Activated CD4-positive, alpha-beta T cell treated with anti-CD3 and anti-CD28 coated beads for 36 hours (primary cell): ENCODE measurements around the gene CGB2. TPM values are rescaled to one million over a fixed set of nuclear protein-coding genes. Genes with fewer than 3 reads are reported as not detected.
"Not testable (repeated sequence)": the region's sequence is repeated elsewhere in the genome, so short reads cannot be mapped to it uniquely, and the experiment has no call there.

Experiments
- ATAC-seq: fragments of 200-7000 bp; cut with Tn5 transposase; one replicate; pipeline ENCODE4 v1.10.0; 2021; ENCODE audit warnings: mild to moderate bottlenecking, moderate library complexity
- CTCF ChIA-PET: fragments of 350-600 bp; sonication (Branson Sonifier 250); formaldehyde crosslinking; loops from one replicate; lab custom pipeline; 2021; ENCODE audit warnings: antibody characterized with exemption; lab: Charles Lee
- POLR2A ChIA-PET: fragments of 350-600 bp; sonication (Branson Sonifier 250); formaldehyde crosslinking; loops from one replicate; lab custom pipeline; 2021; ENCODE audit warnings: antibody characterized with exemption, inconsistent platforms; lab: Charles Lee
- DNase-seq: peaks from one replicate; pipeline ENCODE4 v3.0.0-alpha.2; 2020
- H3K27ac Mint-ChIP-seq: one replicate; pipeline ENCODE4 v1.8.0; 2021; ENCODE audit warnings: mixed read lengths
- H3K27me3 Mint-ChIP-seq: one replicate; pipeline ENCODE4 v1.8.0; 2021; ENCODE audit warnings: mixed read lengths
- H3K36me3 Mint-ChIP-seq: one replicate; pipeline ENCODE4 v1.8.0; 2021; ENCODE audit warnings: low read depth, mixed read lengths
- H3K4me1 Mint-ChIP-seq: one replicate; pipeline ENCODE4 v1.8.0; 2021; ENCODE audit warnings: mixed read lengths
- H3K4me3 Mint-ChIP-seq: one replicate; pipeline ENCODE4 v1.8.0; 2021; ENCODE audit warnings: mild to moderate bottlenecking, moderate library complexity, mixed read lengths
- H3K9me3 Mint-ChIP-seq: one replicate; pipeline ENCODE4 v1.8.0; 2021; ENCODE audit warnings: low read depth, mixed read lengths
- intact Hi-C, 2 experiments: fragments of 100-400 bp; cut with DNase I in 1 of 2; cut with micrococcal nuclease in 1 of 2; formaldehyde crosslinking; loops; one replicate each; pipeline versions ENCODE4 v1.14.2 to v1.15.1; 2022 to 2024; cut with DNase I, micrococcal nuclease
- microRNA-seq: library from miRNA; unstranded; fragments of <30 nt; microRNA quantifications from one replicate; pipeline ENCODE4 v1.2.0, GENCODE V29; 2021; ENCODE audit warnings: borderline replicate concordance
- total RNA-seq, 2 experiments: library from RNA; stranded (reverse); gene quantifications; one replicate each; pipeline ENCODE4 v1.2.3, GENCODE V29; 2021

Gene CGB2
- total RNA-seq, 2 experiments from 2014 or later, result 0.43 TPM; not detected in 1

- no peaks in the 10 kb centered on the region for H3K9me3 Mint-ChIP-seq
- H3K4me3 Mint-ChIP-seq, result no peak overlapping the region
- DNase-seq, result no peak
- intact Hi-C loops, result no loop called here
- H3K27ac Mint-ChIP-seq, result no peak overlapping the region
- H3K27me3 Mint-ChIP-seq, result peaks cover 59% of the 10 kb centered on the region
- ChIA-PET POLR2A (no interaction called here), CTCF (no interaction called here)
- no peaks in the 10 kb centered on the region for H3K4me1 Mint-ChIP-seq
- ATAC-seq, result no peak
- no peaks in the 10 kb centered on the region for H3K36me3 Mint-ChIP-seq
Measured at GRCh38 chr19:49067554-49067953, 35.9 kb downstream of the CGB2 start.

DNA sequence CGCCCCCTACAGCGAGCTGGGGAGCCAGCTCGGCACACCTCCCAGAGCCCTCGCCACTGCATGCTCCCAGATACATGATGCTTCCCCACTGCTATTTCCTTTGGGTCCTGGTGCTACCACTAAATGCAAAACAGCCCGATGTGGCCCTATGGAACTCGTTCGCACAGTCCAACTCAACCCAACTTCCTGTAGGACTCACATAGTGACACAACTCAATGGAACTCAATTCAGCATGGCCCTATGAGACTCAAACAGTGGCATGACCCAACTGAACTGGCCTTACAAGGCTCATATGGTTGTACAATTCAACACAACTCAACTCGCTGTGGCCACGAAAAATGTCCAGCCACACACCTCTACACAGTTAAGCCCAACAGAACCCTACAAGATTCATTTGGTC lies 37.3 kb downstream of the CGB2 start:
- H3K36me3 Mint-ChIP-seq, result no peaks in the 10 kb centered on the region

DNA sequence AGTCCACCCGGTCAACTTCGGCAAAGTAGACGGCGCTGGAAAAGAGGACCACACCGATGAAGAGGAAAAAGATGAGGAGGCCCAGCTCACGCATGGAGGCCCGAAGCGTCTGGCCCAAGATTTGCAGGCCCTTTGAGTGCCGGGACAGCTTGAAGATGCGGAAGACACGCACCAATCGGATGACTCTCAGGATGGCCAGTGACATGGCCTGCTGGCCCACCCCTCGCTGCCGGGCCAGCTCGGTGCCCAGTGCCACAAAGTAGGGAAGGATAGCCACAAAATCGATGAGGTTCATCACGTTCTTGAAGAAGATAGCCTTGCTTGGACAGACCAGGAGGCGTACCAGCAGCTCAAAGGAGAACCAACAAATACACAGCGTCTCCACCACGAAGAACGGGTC lies 38.7 kb downstream of the CGB2 start:
- POLR2A ChIA-PET, result no interaction called here
- CTCF ChIA-PET, result interaction anchor here (0.9 to 1.7 kb wide), 3 partner anchors 10 to 73 kb away, joined by 3 to 8 read pairs (median 5); no protein-coding TSS in a partner anchor
- no peak for ATAC-seq

More for the DNA sequence above, 37.3 kb downstream of the CGB2 start:
- no peak for ATAC-seq
- CTCF ChIA-PET, result interaction anchor here (0.7 to 1.7 kb wide), 2 partner anchors 8 to 37 kb away, joined by 3 to 8 read pairs; no protein-coding TSS in a partner anchor
- no peak overlapping the region for H3K27ac Mint-ChIP-seq
- peaks cover 68% of the 10 kb centered on the region for H3K27me3 Mint-ChIP-seq
- no peak overlapping the region for H3K4me3 Mint-ChIP-seq
- H3K4me1 Mint-ChIP-seq, result peaks cover 7% of the 10 kb centered on the region
- intact Hi-C loops, result no loop called here
- DNase-seq, result no peak
- POLR2A ChIA-PET, result no interaction called here
- no peaks in the 10 kb centered on the region for H3K9me3 Mint-ChIP-seq

GRCh38 chr19:49071860-49072547 lies 40.3 kb downstream of the CGB2 start:
- Mint-ChIP-seq H3K27ac (no peak overlapping the region), H3K36me3 (no peaks in the 10 kb centered on the region), H3K27me3 (peaks cover 58% of the 10 kb centered on the region), H3K4me3 (no peak overlapping the region), H3K9me3 (no peaks in the 10 kb centered on the region), H3K4me1 (peaks cover 7% of the 10 kb centered on the region)
- no peak for ATAC-seq
- peak; percentile 49 for DNase-seq
- intact Hi-C loops, result no loop called here
- ChIA-PET CTCF (no interaction called here), POLR2A (no interaction called here)

More for the DNA sequence above, 38.7 kb downstream of the CGB2 start:
- intact Hi-C loops, result no loop called here
- H3K9me3 Mint-ChIP-seq, result no peaks in the 10 kb centered on the region
- no peak for DNase-seq
- no peak overlapping the region for H3K4me3 Mint-ChIP-seq
- H3K27ac Mint-ChIP-seq, result no peak overlapping the region
- H3K4me1 Mint-ChIP-seq, result peaks cover 7% of the 10 kb centered on the region
- peaks cover 67% of the 10 kb centered on the region for H3K27me3 Mint-ChIP-seq
- H3K36me3 Mint-ChIP-seq, result no peaks in the 10 kb centered on the region

DNA sequence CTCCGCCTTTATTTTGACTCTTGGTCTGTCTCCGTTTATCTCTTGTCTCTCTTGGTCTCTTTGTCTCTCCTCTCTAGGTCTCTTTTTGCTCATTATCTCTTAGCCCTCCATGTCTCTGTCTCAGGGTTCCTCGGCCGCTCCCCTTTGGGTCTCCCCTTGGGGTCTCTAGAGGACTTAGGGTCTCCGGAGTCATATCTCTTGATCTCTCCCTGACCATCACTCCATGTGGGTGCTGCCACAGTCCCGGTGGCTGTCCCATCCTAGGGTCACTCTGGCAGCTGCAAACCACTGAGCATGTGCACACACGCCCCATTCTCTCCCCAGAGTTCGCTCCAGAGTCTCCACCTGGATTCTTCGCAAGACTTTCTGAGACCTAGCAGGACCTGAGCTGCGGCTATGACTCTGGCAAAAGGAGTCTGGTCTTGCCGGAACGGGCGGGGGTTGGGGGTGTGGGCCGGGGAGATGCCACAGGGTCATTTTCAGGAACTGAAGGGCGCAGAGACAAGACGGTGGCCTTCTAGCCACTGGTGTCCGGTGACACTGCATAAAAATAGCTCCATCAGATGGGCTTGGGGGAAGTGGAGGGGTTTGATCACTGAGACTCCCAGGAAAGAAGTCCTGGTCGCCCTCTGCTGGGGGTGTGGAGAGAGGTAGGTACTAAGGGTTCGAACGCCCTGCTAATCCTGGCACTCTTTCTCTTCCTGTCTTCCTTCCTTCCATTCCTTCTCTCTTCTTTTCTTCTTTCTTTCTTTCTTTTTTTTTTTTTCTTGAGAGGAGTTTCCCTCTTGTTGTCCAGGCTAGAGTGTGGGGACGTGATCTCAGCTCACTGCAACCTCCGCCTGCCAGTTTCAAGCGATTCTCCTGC lies 42.1 kb downstream of the CGB2 start:
- no peak overlapping the region for H3K27ac Mint-ChIP-seq
- peak; percentile 49 for DNase-seq
- H3K4me1 Mint-ChIP-seq, result peaks cover 7% of the 10 kb centered on the region
- POLR2A ChIA-PET, result no interaction called here
- CTCF ChIA-PET, result interaction anchor here (0.6 to 1.4 kb wide), 4 partner anchors 9 to 103 kb away, joined by 3 to 4 read pairs (median 3); no protein-coding TSS in a partner anchor
- H3K36me3 Mint-ChIP-seq, result no peaks in the 10 kb centered on the region
- ATAC-seq, result no peak
- no peak overlapping the region for H3K4me3 Mint-ChIP-seq
- peaks cover 50% of the 10 kb centered on the region for H3K27me3 Mint-ChIP-seq
- H3K9me3 Mint-ChIP-seq, result no peaks in the 10 kb centered on the region
- intact Hi-C loops, result loop anchor here in 1 of 2 experiments (2.0 kb wide), 1 partner anchor 73 kb away; no protein-coding TSS in a partner anchor

- intact Hi-C loops, result loop anchor here in 1 of 2 experiments (1.0 to 2.0 kb wide), 2 partner anchors 28 to 72 kb away; no protein-coding TSS in a partner anchor
- H3K27ac Mint-ChIP-seq, H3K4me3 Mint-ChIP-seq, H3K9me3 Mint-ChIP-seq, H3K4me1 Mint-ChIP-seq, H3K36me3 Mint-ChIP-seq, ATAC-seq, POLR2A ChIA-PET: not testable (repeated sequence)
- DNase-seq, result peak; percentile 52
- CTCF ChIA-PET, result interaction anchor here (0.7 to 1.4 kb wide), 3 partner anchors 14 to 23 kb away, joined by 3 to 5 read pairs (median 3); partner anchors contain the start of gene CGB7
- peaks cover 40% of the 10 kb centered on the region for H3K27me3 Mint-ChIP-seq
Measured at GRCh38 chr19:49074869-49075268, 43.2 kb downstream of the CGB2 start.

GRCh38 chr19:49080392-49080791 lies 48.7 kb downstream of the CGB2 start:
- H3K27me3 Mint-ChIP-seq, result peaks cover 7% of the 10 kb centered on the region
- intact Hi-C loops, result no loop called here
- peaks cover 7% of the 10 kb centered on the region for H3K4me1 Mint-ChIP-seq
- no peak for DNase-seq
- ChIA-PET CTCF (interaction anchor here (0.6 kb wide), 2 partner anchors 16 to 83 kb away, joined by 3 to 4 read pairs; no protein-coding TSS in a partner anchor), POLR2A (no interaction called here)
- no peaks in the 10 kb centered on the region for H3K9me3 Mint-ChIP-seq
- no peaks in the 10 kb centered on the region for H3K36me3 Mint-ChIP-seq
- no peak overlapping the region for H3K27ac Mint-ChIP-seq
- no peak for ATAC-seq
- H3K4me3 Mint-ChIP-seq, result no peak overlapping the region

GRCh38 chr19:49081273-49081672 lies 49.6 kb downstream of the CGB2 start:
- CTCF ChIA-PET, result interaction anchor here (1.3 kb wide), 1 partner anchor 17 kb away, joined by 4 read pairs; no protein-coding TSS in a partner anchor
- H3K9me3 Mint-ChIP-seq, result no peaks in the 10 kb centered on the region
- no peak overlapping the region for H3K4me3 Mint-ChIP-seq
- H3K27me3 Mint-ChIP-seq, result peaks cover 4% of the 10 kb centered on the region
- H3K36me3 Mint-ChIP-seq, result peaks cover 6% of the 10 kb centered on the region
- H3K4me1 Mint-ChIP-seq, result peaks cover 10% of the 10 kb centered on the region
- intact Hi-C loops, result no loop called here
- DNase-seq (no peak), ATAC-seq (no peak)
- POLR2A ChIA-PET, result no interaction called here
- no peak overlapping the region for H3K27ac Mint-ChIP-seq

Small RNA genes lying within 50 kb of the gene (microRNA-seq; reads per million reads assigned to microRNA genes)
- gene MIR6798, result not detected

Other genes with a start within 250 kb of the CGB2 start
- 10 to 100 TPM; 65.9 to 70.3 TPM for gene BCAT2, start 220.9 kb upstream of the CGB2 start, total RNA-seq
- gene HSD17B14, start 195.4 kb upstream of the CGB2 start, total RNA-seq, result under 1 TPM; 0.21 to 0.83 TPM
- gene PLEKHA4, start 163.3 kb upstream of the CGB2 start, total RNA-seq, result 10 to 100 TPM in 1 of 2 experiments, 1 to 10 TPM in 1; 7.0 to 10.9 TPM
- gene PPP1R15A, start 159.5 kb upstream of the CGB2 start, total RNA-seq, result 10 to 100 TPM; 51.6 to 62.4 TPM
- under 1 TPM; 0.37 to 0.87 TPM for gene TULP2, start 133.1 kb upstream of the CGB2 start, total RNA-seq
- 100 to 1,000 TPM; 115 to 118 TPM for gene NUCB1, start 131.6 kb upstream of the CGB2 start, total RNA-seq
- 1 to 10 TPM; 1.4 to 2.4 TPM for gene DHDH, start 98.2 kb upstream of the CGB2 start, total RNA-seq
- gene BAX, start 77.0 kb upstream of the CGB2 start, total RNA-seq, result 100 to 1,000 TPM; 128 to 143 TPM
- gene FTL, start 66.6 kb upstream of the CGB2 start, total RNA-seq, result 1,000 to 10,000 TPM in 1 of 2 experiments, 100 to 1,000 TPM in 1; 809 to 1,111 TPM
- gene GYS1, start 38.6 kb upstream of the CGB2 start, total RNA-seq, result 100 to 1,000 TPM in 1 of 2 experiments, 10 to 100 TPM in 1; 80.2 to 102 TPM
- 100 to 1,000 TPM; 155 to 178 TPM for gene RUVBL2, start 38.0 kb upstream of the CGB2 start, total RNA-seq
- gene LHB, start 14.8 kb upstream of the CGB2 start, total RNA-seq, result under 1 TPM; 0.39 to 0.51 TPM
- gene CGB3, start 7.6 kb upstream of the CGB2 start, total RNA-seq, result not detected
- gene CGB1, start 5.0 kb downstream of the CGB2 start, total RNA-seq, result not detected
- gene CGB5, start 12.0 kb downstream of the CGB2 start, total RNA-seq, result not detected
- not detected for gene CGB8, start 17.2 kb downstream of the CGB2 start, total RNA-seq
- gene CGB7, start 25.9 kb downstream of the CGB2 start, total RNA-seq, result under 1 TPM in 1 of 2 experiments, not detected in 1; 0.40 TPM
- gene NTF4, start 32.9 kb downstream of the CGB2 start, total RNA-seq, result not detected
- gene KCNA7, start 40.8 kb downstream of the CGB2 start, total RNA-seq, result not detected
- gene SNRNP70, start 53.6 kb downstream of the CGB2 start, total RNA-seq, result 100 to 1,000 TPM; 225 to 306 TPM
- gene LIN7B, start 82.5 kb downstream of the CGB2 start, total RNA-seq, result 1 to 10 TPM; 3.5 to 4.3 TPM
- gene C19orf73, start 87.3 kb downstream of the CGB2 start, total RNA-seq, result 1 to 10 TPM; 1.7 to 2.0 TPM
- gene PPFIA3, start 87.7 kb downstream of the CGB2 start, total RNA-seq, result 1 to 10 TPM; 5.4 to 6.1 TPM
- gene HRC, start 123.5 kb downstream of the CGB2 start, total RNA-seq, result not detected
- gene TRPM4, start 125.9 kb downstream of the CGB2 start, total RNA-seq, result 1 to 10 TPM; 1.5 to 1.9 TPM